GM19328 (cell line): Measurements from ENCODE around the gene MBNL1.
"Not testable (repeated sequence)": the region's sequence is repeated elsewhere in the genome, so short reads cannot be mapped to it uniquely, and the experiment has no call there.

Experiments
- ATAC-seq: cut with Tn5 transposase; IDR thresholded peaks from one replicate; pipeline ENCODE4 v1.9.1; 2021; ENCODE audit warnings: mild to moderate bottlenecking, moderate library complexity; ENCODE audit not compliant: unreplicated experiment

Gene MBNL1

DNA sequence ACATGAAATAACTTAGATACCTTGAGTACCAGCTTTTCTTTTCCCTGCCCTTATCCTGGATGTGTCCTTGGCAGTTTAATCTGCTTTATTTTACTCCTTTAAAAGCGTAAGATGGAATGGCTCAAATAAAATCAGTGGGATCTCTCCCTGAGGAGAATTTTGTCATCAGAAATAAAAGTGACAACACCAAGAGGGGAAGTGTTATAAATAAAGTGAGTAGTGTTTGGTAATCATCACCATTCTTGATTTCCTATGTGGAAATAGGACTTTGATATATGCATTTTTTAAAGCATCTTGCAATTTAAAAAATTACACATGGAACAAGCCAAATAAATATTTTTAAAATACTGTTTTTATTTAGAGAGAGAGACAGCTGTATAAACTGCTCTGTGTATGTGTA is 76.5 kb downstream of the MBNL1 start:
- ATAC-seq, result no peak

DNA sequence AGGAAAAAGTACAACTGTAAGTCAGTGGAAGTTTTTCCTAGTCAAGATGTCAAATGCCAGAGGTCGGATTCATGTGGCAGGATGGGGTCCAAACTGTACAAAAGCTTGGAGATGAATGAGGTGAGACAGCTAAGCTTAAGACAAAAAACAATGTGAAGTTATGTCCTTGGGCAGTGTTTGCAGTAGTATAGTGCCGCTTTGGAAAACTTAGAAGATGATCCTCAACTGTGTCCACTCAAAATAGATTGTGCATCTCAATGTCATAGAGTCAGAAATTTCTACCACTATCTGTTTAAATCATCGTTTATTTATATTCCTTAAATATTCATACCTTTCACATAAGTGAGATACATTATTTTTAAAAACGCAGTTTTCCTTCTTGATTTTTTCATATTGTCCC is 77.3 kb downstream of the MBNL1 start:
- ATAC-seq, result no peak

DNA sequence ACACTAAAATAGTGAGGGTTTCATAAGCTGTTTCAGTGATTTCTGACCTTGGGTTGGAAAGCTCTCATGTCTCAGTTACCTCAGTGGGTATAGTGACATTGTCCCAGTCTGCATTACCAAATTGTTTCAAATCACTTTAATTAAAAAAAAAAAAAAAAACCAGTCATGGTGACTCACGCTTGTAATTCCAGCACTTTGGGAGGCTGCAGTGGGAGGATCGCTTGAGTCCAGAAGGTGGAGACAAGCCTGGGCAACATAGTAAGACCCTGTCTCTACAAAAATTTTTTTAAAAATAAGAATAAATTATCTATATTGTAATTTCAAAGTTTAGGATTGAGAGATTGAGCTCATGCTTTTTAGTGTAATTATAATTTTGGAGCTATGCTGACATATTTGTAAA is 78.0 kb downstream of the MBNL1 start:
- no peak for ATAC-seq

DNA sequence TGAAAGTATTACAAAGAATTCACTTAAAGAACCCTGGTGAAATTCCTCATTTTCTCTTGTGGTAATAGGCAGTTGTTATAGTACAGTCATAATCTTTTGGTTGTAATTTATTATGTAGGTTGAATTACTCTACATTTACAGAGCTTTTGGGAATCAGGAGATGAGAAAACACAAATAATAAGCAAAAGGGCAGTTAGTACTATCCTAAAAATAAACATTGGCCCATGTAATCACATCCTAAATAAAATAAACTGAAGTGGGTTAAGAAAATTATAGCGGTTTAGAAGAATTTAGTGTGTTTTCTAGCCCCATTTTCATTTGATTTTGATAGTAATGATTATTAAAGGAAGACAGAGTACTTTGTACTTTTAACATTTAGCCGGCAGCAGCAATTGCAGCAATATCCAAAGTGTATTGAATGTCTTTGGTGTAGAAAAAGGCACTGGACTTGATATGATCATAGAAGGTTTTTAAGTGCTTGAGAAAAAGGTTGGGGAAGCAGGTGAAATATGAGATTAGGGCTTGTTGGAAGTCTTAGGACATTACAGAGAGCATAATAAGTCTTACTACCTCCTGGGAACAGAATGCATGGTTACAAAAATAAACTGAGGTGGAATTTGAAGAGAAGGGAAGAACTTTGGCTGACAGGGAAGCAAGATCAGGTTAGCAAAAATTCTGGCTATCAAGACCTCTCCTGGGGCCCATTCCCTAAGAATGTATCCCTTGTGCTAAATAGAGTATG is 79.9 kb downstream of the MBNL1 start:
- ATAC-seq, result no peak

DNA sequence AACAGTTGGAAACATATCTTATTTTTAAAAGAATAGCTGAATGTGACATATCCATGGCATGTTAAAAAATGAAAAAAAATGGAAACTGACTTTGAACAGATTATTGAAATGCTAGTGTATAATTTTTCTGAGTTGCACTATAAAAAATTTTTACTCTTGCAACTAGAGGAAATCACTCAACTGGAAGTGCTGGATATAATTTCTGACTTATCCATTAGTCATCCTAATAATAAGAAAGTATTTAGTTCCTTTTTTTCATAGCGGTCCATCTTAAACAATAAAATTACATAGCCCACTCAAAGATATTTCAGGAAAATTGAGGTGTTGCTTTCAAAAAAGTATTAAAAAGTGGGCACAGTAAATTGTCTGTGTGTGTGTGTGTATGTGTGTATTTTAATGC is 80.7 kb downstream of the MBNL1 start:
- no peak for ATAC-seq

DNA sequence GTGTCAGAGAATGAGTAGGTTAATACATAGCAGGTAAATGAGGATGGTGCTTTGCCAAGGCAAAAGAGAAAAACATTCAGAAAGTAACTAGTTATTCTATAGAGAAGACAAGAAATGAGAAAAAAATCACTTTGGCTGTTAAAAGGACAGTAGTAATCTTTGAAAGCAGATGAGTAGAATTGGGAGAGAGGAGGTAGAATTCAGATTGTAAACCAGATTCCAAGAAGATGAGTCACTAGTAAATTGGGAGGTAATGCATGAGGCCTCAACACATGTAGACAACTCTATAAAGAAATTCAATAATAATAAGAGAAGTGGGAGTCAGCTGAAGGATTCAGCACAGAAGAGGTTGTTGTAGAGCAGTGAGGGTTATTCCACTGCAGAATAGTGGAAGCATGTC is 81.4 kb downstream of the MBNL1 start:
- no peak for ATAC-seq

DNA sequence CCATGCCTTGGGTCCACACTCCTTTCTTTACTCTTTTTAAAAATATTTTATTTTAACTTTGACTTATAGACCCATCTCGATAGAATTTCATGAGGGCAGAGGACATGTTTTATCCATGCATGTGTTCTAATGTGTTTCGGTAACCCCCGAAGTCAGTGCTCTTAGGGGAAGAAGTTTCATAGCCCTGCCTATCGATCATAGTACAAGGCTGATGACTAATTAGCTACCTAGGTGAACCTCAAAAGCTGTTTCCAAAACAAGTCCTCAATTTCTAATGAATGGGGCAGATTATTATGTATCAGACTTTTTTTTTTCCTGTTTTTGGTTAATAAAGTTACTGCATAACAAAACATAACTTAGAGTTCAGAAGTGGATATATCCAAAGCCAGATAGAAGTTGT is 82.0 kb downstream of the MBNL1 start:
- ATAC-seq, result no peak

DNA sequence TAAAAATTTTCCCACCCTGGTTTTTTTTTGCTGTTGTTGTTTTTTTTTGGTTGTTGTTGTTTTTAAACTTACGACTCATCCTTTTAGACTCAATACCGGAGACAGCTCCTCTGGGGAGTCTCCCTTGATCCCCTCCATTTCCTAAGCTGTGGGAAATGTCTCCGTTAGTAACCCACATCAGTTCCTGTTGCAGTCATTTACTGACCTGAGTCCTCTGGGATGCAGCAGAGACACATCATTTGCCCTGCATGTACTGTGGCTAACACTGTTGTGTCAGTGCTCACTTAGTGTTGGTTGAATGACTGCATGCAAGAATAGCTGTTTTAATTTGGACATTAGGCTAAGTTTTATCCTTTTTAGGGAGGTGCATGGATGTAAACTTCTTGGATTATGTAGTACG is 83.8 kb downstream of the MBNL1 start:
- no peak for ATAC-seq

DNA sequence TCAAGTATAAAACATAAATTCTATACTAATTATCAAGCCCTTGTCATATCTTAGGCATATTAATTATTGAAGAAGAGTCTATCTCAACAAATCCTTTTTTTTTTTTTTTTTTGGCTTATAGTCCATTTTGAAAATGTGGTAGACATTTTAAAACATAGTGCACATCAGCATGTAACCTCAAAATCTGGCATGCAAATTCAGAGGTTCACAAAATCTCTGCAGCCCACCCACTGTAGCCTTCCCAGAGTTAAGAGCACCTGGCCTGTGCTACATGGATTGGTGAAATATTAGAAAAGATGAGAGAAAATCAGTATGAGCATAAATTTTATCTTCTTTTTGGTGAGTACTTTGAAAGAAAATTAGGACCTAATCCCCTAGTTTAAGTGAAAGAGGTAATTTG is 84.8 kb downstream of the MBNL1 start:
- no peak for ATAC-seq

DNA sequence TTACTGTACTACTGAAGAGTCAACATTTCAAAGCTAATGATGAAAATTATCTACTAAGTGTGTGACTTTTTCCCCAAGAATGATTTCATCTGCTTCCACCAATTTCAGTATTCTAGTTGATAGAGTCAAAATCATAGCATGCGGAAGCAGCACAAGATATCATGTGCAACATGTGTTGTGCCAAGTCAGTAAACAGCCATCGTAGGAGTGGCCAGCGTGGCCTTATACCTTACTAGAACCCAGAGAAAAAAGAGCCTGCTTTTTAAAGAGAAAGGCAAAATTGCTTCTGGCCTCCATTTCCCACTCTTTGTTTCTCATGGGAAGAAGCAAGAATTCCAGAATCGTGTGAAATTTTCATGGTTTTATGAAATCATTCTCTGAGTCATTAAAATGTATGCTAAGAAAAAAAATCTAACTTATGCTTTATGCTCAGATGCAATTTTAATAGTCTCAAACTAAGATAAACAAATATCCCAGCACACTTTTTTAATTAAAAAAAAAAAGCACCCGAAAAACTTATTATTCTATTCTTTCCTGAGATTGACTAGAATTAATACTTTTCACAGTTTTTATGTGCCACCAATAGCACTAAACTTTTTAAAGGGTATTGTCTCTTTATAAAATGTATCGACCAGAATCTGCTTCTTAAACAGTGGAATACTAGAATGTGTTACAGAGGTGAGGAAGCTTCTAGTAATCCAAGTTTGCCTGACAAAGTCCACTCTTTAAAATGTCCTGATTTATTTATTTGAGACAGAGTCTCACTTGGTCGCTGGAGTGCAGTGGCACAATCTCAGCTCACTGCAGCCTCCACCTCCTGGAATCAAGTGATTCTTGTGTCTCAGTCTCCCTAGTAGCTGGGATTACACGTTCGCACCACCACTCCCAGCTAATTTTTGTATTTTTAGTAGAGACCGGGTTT is 87.3 kb downstream of the MBNL1 start:
- no peak for ATAC-seq

DNA sequence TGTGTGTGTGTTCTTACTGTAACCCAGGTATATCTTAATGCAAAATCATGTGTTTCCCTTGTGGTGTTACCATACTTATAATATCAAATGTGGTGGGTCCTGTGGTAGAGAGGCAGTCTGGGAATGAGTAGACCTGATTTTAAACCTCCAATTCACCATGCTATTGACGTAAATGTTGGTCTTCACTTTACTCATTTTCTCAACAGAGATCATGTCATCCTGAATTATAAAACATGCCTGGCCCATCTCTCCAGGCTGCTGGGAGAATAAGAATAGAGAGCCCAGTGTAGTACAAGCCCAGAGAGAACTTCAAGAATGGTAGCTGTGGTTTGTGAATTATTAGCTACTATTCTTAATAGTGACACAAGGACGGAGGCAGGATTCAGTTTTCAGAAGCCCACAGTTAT is 88.1 kb downstream of the MBNL1 start:
- peak; percentile 53 for ATAC-seq

DNA sequence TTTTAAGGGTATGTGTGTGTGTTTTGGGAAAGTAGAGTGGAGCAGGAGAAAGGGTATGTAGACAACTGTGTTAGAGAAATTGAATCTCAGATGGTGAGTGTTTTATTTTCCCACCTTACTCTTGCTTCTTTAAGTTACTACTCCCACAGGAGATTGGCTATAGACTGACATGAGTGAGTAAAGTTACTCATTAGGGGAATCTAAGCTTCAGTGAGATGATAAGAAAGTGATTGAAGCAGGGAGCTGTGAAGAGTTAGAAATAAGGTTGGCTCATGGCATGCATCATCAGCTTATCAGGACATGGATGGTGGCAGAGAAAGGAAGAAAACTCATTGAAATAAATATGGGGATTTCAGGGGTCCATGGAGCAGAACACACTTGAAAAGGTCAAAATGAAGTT is 88.9 kb downstream of the MBNL1 start:
- no peak for ATAC-seq

DNA sequence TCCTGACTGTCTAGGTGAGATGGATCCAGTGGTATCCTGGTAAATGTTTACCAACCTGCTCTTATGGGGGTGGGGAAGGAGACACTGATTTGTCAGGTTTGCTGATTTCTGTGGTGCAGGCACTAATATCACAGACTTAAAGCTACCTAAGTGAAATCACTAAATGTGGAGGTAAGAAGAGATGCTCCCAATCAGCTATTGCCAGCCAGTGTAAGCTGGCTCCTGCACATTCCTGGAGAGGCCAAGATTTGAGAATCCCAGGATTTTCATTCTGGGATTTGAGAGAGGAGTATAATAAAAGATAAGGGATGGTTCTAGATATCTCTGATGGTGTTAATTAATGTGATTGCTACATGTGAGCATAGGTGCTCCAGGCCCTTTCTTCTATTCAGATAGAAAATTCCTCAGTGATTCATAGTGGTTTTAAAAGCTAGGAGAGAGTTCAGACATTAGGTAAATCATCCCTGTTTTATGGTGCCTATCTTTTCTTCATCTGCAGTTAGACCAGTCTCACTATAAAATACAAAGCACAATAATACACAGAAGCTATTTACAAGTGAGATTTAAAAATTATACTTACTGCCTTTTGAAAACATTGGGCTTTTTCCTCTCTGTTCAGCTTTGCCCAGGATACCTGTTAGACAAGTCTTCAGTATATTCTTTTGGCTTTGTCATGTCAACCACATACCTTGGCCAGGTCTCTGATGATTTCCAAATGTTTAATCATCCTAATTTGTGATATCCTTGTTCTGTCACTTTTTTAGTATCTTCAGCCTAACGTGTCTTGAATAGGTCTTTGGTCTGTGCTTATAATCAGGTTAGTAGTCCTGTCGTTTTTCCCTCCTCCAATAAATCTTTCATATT is 90.9 kb downstream of the MBNL1 start:
- ATAC-seq, result no peak

DNA sequence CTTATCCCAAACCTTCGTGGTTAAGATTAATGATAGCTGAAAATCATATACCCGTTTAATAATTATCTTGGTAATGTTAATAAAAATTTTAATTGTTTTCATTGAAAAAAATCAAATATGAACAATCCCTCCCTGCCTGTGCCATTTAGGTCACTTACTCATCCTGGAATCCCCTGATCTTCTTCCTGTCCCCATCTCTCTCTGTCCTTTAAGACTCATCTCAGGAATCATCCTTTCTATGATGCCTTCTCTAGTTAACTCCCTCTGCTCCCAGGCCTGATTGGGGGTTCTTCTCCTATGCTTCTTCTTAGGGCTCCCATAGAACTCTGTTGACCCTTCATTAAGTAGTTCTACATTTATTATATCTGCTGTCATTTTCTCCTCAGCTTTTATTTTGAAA is 91.6 kb downstream of the MBNL1 start:
- no peak for ATAC-seq

DNA sequence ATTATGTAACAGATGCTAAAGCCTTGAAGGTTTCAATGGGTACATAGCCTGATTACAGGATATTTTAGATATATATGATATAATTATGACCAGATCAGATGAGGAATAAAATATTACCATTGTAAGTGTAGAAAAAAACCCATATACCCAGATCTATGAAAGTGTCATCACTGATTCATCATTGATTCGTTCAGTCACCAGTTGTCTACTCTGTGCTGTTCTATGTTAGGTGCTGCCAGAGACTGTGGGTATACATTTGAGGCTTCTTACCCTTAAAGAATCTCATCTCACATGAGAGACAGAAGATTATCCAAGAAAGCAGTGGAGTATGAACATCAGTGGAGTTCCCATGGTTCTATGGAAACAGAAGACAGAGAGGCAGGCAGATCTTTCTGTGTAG is 92.2 kb downstream of the MBNL1 start:
- ATAC-seq, result no peak

DNA sequence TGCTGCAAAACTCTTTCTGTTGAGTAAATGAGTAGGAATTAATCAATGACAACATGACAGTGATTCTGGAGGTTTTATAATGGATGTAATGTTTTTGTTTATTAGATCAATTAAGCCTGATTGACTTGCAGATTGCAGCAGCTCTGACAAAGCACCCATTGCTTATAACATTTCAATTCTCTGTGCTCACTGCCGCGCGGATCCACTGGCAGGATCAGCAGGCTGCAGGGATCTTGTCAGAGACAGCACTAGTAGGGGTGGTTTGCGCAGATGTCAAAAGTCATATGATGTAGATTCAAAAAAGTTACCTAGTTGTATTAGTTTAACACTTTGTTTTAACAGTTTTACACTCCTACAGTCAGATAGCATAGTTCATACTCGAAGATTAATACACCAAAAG is 93.4 kb downstream of the MBNL1 start:
- ATAC-seq, result no peak

DNA sequence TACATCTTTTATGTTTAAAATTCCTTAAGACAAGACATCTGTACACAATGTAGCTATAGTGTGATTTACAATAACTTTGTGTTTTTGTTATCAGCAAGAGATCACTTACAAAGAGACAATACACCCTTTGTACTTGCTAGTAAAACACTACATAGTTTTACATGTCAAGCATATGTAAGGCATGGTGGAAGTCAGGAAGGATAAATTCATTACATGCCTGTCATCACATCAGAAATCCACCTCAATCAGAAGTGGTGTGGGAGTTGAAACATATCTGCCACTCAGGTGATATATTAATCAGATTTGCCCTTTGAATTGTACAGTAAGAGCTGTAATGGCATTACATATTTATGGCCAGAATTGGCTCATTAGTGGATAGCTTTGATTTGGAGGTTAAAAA is 95.5 kb downstream of the MBNL1 start:
- no peak for ATAC-seq

DNA sequence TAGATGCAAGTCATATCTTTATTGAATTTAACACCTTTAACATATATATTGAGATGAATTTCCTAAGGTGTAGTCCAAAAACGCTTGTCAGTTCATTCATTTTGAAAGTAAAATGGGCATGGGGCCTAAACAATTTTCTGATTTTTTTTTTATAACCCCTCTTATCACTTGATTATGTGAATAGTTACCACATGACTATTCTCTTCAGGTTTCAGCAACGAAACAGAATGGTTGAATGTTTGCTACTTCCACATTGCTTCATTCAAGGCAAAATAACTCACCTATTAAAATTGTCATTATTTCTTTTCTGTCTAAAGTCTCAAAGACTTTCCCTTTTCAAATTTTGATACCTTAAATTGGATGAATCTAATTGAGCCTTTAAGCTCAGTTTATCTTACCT is 96.4 kb downstream of the MBNL1 start:
- no peak for ATAC-seq

DNA sequence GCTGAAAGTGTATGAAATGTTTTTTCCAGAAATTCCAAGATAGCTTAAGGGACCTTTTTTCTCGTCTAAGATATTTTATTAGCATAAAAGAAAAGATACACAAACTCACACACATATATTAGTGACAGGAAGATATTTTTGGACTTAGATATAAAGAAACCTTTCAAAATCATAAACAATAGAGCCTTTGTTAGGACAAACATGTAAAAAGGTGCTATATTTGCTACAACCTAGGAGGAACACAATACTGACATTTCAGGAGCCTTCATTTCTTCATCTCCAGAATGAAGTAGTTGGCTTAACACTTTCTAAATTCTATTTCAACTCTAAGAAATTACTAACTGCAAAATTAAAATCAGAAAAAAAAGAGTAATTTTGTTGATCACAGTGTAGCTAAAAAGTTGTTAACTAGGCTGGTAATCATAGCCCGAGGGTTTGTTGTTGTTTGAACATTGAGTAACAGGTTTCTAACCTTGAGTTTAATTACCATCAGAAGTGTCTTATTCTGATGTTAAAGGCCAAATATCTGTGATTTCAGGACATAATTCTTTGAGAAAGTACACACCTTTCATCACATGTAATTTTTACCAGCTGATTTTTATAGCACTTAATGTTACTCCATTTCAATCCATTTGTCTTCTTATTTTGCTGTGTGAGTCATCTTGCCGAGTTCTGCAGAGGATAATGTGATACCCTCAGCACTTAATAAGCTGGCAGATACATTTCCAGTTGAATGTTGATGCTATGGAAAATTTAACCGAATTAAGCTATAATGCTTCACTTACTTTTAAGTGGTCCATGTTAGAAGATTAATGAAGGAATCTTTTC is 97.3 kb downstream of the MBNL1 start:
- no peak for ATAC-seq

DNA sequence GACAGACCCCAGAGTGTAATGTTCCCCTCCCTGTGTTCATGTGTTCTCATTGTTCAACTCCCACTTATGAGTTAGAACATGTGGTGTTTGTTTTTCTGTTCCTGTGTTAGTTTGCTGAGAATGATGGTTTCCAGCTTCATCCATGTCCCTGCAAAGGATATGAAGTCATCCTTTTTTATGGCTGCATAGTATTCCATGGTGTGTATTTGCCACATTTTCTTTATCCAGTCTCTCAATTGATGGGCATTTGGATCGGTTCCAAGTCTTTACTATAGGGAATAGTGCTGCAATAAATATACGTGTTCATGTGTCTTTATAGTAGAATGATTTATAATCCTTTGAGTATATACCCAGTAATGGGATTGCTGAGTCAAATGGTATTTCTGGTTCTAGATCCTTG is 98.5 kb downstream of the MBNL1 start:
- ATAC-seq, result not testable (repeated sequence)
